ENCODE results near the gene ZNF202. TPM values are rescaled to one million over a fixed set of nuclear protein-coding genes. Genes with fewer than 3 reads are reported as not detected.

The ZNF202 gene
- polyA plus RNA-seq, 1 experiment, result 7.4 TPM

- CTCF ChIA-PET, result no interaction called here
- Histone ChIP-seq H3K36me3 (ENCODE audit: control insufficient read depth, insufficient read depth, low read length) (no peaks in the 10 kb centered on the region), H3K4me3 (ENCODE audit: low read depth, low read length) (no peak overlapping the region), H3K27me3 (ENCODE audit: control insufficient read depth, insufficient read depth, low read length) (no peaks in the 10 kb centered on the region)
- POLR2A ChIA-PET, result no interaction called here
- DNase-seq (ENCODE audit: low read depth), result no peak
- no peak for TF ChIP-seq CTCF (IDR thresholded peaks at IDR 0.05; ENCODE audit: insufficient read depth, low read depth, low read length)
Observed at GRCh38 chr11:123762422-123762821, 21.0 kb upstream of the ZNF202 start.

GRCh38 chr11:123760894-123761293, 19.4 kb upstream of the ZNF202 start:
- ChIA-PET CTCF (no interaction called here), POLR2A (no interaction called here)
- TF ChIP-seq CTCF (IDR thresholded peaks at IDR 0.05; ENCODE audit: insufficient read depth, low read depth, low read length), result no peak

GRCh38 chr11:123757976-123758375, 16.5 kb upstream of the ZNF202 start:
- H3K4me3 ChIP-seq (ENCODE audit: low read depth, low read length), result no peak overlapping the region
- TF ChIP-seq CTCF (IDR thresholded peaks at IDR 0.05; ENCODE audit: insufficient read depth, low read depth, low read length), result no peak
- no peak for DNase-seq (ENCODE audit: low read depth)
- no peaks in the 10 kb centered on the region for H3K36me3 ChIP-seq (ENCODE audit: control insufficient read depth, insufficient read depth, low read length)
- H3K27me3 ChIP-seq (ENCODE audit: control insufficient read depth, insufficient read depth, low read length), result no peaks in the 10 kb centered on the region
- ChIA-PET POLR2A (no interaction called here), CTCF (no interaction called here)

More at GRCh38 chr11:123760894-123761293, 19.4 kb upstream of the ZNF202 start:
- Histone ChIP-seq H3K27me3 (ENCODE audit: control insufficient read depth, insufficient read depth, low read length) (no peaks in the 10 kb centered on the region), H3K4me3 (ENCODE audit: low read depth, low read length) (no peak overlapping the region), H3K36me3 (ENCODE audit: control insufficient read depth, insufficient read depth, low read length) (no peaks in the 10 kb centered on the region)
- no peak for DNase-seq (ENCODE audit: low read depth)

- no peak for DNase-seq (ENCODE audit: low read depth)
- no peak for TF ChIP-seq CTCF (IDR thresholded peaks at IDR 0.05; ENCODE audit: insufficient read depth, low read depth, low read length)
- CTCF ChIA-PET, result no interaction called here
- Histone ChIP-seq H3K4me3 (ENCODE audit: low read depth, low read length) (no peak overlapping the region), H3K27me3 (ENCODE audit: control insufficient read depth, insufficient read depth, low read length) (no peaks in the 10 kb centered on the region), H3K36me3 (ENCODE audit: control insufficient read depth, insufficient read depth, low read length) (no peaks in the 10 kb centered on the region)
- POLR2A ChIA-PET, result no interaction called here
Observed at GRCh38 chr11:123755813-123756212, 14.4 kb upstream of the ZNF202 start.

GRCh38 chr11:123755344-123755743, 13.9 kb upstream of the ZNF202 start:
- Histone ChIP-seq H3K4me3 (ENCODE audit: low read depth, low read length) (no peak overlapping the region), H3K27me3 (ENCODE audit: control insufficient read depth, insufficient read depth, low read length) (no peaks in the 10 kb centered on the region), H3K36me3 (ENCODE audit: control insufficient read depth, insufficient read depth, low read length) (no peaks in the 10 kb centered on the region)
- TF ChIP-seq CTCF (IDR thresholded peaks at IDR 0.05; ENCODE audit: insufficient read depth, low read depth, low read length), result no peak
- no peak for DNase-seq (ENCODE audit: low read depth)
- ChIA-PET CTCF (no interaction called here), POLR2A (no interaction called here)
